SKM-1 treated with dmso at 0.1 percent for 144 hours (cell line): ENCODE results near the gene PRDM16.

Source experiments
- DNase-seq: peaks from one replicate; lab custom pipeline; 2025; ENCODE audit not compliant: unreplicated experiment; lab: John Stamatoyannopoulos, UW

The PRDM16 gene

DNA sequence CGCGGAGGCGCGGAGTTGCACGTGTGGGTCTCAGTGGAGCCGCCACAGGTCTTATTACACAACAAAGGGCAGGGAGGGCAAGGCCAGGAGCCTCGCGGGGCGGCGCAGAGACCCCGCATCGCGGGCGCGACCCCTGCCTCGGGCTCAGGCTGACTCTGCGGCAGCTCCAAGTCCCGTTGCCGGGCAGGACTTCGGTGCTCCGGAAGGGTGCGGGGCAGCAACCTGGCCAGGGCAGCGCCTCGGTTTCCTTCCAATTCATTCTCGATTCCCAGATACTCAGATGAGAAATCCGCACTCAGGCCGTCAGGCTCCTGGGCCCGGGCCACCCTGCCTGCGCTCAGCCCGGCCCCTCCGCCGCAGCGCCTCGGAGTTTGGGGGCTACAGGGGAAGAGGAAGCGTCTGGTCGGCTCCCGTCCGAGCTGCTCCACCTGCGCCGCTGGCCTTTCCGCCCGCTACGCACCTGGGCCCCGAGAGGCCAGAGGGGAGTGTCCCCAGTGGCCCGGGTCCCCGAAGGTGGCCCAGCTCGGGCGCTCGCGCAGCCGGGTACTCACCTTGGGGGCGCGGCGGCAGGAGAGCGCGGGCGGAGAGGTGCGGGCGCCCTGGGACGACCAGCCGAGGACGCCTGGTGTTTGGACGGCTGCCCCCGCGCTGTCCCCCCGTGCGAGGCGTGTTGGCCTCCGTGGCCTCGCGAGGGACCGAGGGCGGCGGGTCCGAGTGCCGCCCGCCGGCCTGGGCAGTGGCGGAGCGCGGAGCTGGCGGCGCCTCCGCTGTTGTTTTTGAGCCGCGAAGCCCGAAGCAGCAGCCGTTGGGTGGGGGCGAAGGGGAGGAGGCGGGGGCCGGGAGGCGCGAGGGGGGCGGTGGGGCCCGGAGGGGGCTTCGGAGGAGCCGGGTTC lies 1.1 kb upstream of the PRDM16 start:
- DNase-seq = no peak

DNA sequence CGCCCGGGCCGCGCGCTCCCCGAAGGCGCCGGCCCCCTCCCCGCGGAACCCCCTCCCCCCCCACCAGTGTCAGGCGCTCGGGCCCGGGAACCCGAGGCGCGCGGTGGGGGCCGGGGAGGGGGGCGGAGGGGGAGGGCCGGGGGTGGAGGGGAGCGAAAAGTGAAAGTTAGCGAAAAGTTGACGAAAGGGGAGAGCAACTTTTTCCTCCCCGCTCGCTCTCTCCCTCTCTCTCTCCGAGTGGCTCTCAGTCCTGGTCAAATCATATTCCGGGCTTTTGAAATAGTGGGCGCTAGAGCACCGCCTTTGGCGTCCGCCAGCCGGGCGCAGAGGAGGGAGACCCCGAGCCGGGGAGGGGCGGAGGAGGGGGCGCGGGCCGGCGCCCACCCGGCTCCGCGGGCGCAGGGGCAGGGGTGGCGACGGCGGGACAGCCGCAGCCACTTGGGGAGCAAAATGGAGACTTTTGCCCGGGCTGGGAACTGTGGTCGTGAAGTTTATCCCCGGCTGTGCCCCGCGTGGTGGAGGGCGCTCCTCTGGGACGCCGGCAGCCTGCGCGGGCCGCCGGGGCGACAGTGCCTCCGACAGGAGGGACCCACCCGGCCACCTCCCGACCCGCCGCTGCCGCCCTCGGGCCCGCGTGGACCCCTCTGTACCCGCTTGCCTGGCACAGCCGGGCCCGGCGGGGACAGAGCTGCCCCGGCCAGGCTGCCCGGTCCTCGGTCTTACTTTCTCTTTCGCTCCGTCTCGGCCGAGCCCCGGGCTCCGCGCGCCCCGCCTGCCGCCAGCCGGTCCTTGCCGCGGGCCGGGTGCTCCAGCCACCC lies 697 bp downstream of the PRDM16 start:
- DNase-seq = peak; percentile 3

DNA sequence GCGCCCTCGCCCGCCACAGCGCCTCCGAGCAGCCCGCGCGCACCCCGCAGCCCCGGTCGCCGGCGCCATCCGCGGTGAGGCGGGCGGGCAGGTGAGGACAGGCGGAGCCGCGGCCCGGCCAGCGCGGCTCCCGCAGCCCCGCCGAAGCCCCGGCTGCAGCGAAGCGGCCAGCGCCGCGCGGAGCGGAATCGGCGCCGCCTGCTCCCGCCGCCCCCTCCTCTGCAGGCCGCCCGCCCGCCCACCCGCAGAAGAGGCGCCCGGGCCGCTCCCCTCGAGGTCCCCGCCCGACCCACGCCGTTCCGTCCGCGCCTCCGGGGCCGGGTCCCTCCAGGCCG lies 1.3 kb downstream of the PRDM16 start:
- DNase-seq = no peak

DNA sequence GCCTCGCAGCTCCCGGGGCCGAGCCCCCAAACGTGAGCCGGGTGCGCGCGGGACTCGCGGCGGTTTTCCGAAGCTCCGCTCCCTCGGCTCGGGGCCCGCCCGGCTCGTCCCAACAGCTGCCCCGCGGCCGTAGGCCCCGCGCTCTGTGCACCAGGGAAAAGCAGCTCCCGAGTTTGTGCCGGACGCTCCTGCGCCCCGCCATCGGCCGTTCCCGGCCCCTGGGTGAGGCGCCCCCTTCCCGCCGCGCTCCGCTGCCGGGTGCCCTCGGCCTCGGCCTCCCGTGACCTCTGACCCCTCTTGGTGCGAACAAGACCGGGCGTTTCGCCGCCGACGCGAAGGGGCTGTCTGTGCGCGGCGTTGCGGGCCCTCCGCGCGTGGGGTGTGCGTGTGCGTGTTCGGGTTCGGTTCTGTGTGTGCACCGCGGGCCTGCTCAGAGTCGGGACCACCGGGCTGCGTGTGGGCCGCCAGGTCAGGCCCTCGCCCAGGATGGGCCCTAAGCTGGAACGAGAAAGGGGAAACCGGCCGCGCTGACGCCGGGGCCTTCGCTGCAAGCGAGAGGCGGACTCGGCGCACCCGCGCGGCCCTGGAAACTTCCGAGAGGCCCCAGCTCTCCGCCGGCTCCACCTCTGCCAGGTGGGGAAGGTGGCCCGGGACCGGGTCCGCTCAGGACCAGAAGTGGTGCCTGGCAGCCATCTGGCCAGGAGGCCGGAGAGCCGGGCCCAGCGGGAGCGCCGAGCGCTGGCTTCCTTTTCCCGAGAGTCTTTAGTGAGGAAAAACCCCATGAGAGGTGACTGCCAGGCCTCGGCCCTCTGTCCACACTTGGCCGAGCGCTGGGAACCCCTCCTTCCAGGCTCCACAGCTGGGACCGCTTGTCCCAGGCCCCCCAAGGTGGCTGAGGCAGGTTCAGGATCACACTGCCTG lies 1.9 kb downstream of the PRDM16 start:
- no peak for DNase-seq

DNA sequence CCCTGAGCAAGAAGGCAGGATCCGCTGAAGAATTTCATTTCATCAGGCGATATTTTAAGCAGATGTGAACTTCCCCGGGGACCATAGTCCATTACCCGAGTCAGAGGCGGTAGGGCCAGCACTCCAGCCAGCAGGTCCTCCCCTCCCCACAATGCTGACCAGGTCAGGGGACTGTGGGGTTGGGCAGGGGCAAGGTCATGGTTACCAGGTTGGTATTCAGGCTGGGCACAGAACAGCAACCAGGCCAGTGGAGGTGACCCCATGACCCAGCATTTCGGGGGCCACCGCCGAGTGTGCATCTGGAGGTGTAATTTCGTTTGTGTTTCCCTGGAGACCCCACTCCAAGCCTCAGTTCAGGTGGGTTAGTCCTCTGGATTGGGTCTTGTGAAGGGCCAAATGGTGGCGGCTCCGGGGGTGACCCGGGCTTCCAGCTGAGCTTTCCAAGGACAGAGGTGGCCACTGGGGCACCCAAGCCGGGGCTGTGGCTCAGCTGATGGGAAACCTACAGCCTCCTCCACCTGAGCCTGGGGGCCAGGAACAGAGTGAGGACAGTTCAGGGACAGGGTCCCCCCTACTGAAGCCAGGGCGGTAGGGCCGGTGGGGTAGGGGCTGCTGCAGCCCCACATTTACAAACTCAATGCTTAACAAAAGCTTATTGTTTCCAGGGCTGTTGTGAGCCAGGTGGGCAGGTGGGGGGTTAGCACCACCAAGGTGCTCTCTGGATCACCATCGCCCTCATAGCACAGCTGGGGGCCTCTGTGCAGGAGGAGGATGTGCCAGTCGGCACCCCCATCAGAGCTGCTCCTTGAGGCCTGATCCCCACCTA lies 2.8 kb downstream of the PRDM16 start:
- no peak for DNase-seq

DNA sequence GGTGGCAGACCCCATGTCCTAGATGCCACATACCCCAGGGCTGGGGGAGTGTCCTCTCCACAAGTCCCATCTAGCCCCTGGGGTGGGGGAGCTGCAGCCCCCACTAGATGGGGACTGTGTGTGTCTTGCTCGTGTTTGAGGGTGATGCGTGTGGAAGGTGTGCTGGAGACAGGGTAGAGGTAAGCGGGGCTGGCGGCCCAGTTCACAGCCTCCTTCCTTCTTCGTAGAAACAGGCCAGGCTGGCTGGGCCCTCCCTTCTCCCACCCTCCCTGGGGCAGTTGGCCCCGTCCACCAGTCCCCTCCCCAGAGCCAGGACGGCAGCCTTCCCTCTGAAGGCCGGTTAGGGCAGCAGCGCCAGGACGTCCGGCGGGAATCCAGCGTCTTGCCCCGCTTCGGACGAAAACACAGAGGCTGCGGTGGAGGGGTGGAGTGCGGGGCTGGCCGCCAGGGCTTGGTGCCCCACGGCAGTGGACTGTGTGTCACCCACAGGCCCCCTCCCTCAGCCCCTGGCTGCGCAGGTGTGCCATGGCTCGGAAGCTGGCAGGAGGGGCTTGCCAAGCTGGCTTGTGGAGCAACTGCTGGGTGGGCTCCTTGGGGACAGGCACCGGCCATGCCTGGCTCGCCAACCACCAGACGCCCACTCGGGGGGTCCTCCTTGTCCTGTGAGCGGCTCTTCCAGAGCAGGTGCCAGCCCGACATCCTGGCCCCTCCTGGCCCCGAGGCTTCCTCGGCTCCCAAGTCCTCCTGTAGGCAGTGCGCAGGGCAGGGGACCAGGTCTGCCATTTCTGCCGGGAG lies 3.6 kb downstream of the PRDM16 start:
- no peak for DNase-seq

DNA sequence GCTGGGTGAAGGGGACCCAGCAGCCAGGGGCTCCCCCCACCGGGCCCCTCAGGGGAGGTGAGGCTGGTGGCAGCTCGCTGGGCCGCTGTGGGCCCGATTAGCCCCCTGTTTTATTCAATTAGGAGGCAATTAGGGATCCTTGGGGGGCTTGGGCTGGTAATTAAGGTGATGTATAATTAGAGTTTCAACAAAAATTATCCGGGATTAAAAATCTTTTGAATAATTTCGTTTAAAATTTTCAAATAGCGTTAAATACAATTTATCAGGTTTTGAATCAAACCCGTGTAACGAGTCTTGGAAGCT lies 4.1 kb downstream of the PRDM16 start:
- no peak for DNase-seq

DNA sequence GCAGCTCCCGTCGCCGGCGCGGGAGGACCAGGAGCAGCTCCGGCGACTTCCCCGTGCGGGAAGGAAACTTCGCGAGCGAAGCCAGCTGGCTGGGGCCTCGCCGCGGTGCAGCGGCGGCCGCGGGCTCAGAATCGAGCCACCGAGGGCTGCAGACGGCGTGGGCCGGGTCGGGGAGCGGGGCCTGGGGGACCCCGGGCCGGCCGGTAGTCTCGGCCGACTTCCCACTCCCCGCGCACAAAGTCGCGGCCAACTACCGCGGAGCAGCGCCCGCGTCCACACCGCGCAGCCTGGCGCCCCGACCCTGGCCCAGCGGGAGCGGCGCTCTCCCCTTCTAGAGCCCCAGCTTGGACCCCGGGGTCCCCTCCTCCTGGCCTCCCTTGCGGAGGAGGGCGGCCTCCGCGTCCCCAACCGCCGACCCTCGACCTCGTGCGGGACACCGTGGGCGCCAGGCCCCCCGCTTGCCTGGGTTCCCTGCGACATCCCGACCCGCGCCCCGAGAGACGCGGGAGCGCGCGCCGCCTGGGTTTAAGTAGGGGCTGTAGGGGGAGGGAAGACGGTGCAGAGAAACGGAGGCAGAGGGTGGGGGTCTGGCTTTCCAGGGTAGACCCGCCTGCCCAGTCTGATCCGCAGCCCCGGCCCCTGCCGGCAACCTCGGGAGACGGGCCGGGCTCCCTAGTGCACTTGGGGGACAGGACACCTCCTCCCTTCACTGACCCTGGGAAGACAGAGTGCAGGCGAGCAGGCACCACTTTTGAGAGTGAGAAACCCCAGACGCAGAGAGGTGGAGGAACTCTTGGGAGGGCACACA lies 4.7 kb downstream of the PRDM16 start:
- no peak for DNase-seq

DNA sequence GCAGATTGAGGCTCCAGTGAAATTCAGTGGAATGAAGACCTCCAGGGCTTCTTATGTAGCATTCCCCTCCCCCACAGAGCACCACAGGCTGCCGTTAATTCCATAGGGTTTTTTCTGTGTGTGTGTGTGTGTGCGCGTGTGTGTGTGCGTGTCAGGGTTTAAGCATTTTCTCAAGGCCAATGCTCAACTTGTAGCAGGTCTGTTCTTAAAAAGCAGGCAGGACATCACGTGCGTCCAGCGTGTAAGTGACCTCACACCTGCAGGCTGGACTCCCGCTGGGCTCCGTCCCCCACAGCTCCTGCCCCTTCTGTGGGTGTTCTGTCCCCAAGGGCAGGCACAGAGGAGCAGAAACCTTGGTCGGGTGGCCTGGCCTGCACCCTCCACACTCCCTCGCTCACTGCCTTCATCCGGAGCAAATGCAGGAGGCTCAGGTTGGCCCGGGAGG lies 5.3 kb downstream of the PRDM16 start:
- no peak for DNase-seq

DNA sequence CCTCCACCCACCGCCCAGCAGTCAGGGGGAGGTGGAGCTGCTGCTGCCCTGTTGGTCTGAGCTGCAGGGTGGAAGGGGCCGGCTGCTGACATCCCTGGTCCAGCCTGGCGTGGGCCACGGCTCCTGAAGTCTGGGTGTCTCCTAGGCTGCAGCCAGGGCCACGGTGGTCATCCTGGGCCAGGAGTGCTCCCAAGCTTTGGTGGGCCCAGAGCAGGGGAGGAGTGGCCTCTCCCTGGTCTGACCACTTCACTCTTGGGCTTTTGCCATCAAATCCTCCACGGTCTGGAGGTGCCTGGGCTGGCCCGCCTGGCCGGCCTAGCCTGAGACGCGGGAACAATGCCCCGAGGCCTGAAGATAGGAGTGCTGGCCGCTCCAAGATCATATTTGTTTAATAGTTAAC lies 5.8 kb downstream of the PRDM16 start:
- DNase-seq = no peak

DNA sequence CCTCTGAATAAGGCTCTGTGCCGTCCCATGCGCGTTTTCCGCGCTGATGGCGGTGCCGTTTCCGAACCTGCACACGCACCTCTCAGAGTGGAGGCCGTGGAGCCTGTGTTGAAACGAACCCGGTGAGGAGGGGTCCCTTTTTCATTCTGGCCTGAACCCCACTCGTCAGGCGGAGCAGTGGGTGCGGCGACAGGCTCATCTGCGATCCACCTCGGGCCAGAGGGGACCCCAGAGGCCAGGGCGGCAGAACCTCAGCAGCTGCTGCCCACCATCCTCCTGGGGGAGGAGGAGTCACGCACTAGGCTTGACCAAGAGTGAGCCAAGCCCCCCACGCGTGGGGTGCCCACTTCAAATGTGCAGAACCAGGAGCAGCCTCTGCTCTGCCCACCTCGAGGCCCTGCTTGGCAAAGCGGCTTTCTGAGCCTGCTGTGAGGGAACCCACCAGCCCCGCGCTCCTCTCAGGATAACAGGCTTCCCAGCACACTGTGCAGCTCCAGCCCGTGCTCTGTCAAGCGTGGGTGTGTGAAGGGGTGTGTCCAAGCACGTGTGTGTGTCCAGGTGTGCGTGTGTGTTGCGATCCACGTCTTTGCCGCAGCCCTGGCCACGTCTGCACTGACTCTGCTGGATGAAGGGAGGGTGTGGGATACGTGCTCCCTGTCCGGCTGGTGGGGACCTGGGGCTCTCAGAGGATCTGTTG lies 6.8 kb downstream of the PRDM16 start:
- no peak for DNase-seq

DNA sequence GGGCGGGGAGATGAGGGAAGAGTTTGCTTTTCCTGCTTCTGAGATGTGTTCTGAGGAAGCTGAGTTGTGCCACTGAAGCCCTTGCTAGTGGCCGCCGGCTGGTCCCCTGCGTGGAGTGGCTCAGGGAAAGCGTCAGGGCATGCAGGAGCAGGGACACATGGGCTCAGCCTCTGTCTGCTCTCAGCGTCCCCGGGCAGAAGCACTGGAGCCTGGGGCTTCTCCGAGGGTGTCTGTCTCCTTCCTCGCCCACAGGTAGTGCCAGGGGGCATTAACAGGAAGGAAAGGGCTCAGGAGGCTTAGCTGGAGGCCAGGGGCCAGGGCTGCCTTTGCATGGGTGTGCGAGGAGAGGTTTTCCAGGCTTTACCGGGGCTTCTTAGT lies 7.3 kb downstream of the PRDM16 start:
- DNase-seq = no peak

DNA sequence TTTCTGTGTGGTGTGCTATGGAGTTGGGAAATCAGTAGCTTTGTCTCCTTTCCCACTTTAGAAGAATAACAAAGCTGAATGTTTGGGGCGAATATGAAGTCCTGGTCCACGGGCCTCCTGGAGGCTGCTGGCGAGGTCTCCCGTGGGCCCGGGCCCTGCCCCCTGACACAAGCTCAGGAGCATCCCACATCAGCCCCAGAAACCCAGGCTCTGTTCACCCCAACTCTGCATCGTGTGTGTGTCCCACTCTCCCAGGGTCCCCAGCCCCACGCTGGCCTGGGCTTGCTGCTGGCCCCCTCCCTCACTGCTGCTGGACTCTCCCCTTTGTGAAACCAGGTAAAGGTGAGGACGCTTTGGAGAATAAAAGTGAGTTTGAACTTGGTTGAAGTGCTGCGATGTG lies 8.1 kb downstream of the PRDM16 start:
- no peak for DNase-seq

DNA sequence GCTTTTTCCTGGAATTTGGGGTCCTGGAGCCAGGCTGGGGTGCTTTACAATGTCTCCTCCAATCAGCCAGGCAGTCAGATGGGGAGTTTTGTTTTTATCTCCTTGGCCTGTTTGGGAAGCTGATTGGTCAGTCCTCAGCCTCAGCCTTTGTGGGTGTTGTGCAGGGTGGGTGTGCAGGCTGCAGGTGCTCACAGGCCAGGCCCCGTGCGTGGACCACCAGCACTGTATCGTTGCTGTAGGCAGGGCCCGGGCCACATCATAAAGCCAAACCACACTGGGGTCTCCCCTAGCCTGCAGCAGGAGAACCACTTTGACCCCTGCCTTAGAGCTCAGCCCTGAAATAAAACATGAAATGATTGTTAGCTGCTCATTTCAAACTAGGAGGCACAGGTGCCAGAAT lies 8.6 kb downstream of the PRDM16 start:
- no peak for DNase-seq

DNA sequence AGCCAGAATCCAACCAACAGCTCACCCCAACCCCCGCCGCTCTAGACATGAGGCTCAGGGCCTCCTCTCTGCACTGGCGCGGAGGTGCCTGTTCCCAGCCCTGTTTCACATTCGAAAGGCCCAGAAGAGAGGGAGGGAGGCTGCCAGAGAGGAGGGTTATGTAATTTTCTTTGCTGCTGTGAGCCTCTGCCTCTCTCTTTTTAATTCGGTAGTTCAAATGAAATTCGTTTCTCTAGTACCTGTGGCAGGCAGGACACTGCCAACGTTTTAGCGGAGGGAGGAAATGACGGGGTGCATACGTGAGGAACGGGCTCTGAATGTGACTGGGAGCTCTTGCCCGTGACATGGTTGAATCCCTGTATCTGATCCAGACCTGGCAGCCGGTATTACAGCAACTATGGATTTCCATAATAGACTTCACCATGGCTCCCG lies 9.4 kb downstream of the PRDM16 start:
- DNase-seq = no peak

DNA sequence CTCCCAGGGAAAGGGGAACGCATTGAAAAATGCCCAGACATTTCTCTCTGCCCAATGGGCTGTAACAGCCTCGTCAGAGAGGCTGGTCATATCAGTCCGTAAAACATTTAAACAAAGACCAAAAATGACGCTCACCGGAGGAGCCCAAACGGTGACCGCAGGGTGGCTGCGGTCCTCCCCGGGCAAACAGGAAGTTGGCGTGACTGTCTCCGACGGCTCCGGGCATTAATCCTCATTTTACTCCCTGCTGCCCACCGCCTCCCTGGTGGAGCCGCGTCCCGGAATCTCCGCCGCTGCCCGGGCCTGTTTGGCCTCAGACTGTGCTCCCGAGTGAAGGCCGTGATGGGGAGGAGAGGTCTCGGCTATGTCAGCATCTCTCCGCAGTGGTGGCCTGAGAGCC lies 9.9 kb downstream of the PRDM16 start:
- DNase-seq = no peak

DNA sequence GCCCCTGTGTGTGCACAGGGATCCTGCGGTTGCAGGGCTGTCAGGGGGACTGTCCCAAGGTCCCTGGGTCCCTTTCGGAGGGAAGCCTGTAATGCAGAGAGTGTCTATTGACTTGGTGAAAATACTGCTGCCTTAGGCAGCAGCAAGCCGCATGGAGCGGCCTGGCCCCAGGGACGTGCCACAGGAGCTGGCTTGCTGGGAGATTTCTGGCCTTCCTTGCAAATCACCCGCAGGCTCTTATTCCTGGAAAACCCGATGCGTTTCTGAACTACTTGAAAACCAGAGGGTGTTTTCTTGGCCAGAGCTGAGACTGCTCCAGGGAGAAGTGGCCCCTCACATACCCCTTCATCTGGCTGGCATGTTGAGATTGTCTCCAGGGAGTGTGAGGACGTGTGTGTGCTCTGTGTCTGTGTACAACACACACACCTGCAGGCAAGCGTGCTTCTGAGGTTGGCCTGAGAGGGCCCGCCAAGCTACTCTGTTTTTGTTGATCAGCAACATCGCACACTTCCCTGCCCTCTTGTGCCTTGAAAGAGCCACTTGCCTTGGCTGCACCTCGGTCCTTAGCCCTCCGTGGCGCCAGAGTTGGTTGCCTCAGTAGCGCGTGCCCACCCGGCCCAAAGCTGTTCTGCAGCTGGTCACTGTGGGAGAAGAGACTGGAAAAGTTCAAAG lies 10.5 kb downstream of the PRDM16 start:
- no peak for DNase-seq
